ENCODE results near the gene ANAPC10. TPM values are rescaled to one million over a fixed set of nuclear protein-coding genes. Genes with fewer than 3 reads are reported as not detected.

Gene ANAPC10
- total and polyA plus RNA-seq, 2 experiments from 2014 or later, result 34.4 to 59.2 TPM

DNA sequence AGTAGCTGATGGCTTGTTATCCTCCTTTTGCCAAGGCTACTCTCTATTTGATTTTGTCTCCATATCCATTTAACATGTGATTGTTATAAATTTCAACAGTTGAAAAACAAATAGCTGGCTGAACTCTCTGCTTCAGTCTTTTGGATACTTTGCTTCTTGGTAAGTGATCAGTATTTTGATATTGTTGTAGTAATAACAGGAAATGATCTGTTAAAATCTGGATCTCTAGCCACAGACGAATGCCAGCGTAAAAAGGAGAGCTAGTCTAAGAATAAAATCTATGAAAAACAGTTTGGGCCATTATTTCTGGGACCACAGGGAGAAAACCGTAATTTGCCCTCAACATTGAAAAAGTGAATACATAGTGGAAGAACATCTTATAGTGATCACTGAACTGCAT is 113.8 kb downstream of the ANAPC10 start (continued):
- TF ChIP-seq, protein P1, sequence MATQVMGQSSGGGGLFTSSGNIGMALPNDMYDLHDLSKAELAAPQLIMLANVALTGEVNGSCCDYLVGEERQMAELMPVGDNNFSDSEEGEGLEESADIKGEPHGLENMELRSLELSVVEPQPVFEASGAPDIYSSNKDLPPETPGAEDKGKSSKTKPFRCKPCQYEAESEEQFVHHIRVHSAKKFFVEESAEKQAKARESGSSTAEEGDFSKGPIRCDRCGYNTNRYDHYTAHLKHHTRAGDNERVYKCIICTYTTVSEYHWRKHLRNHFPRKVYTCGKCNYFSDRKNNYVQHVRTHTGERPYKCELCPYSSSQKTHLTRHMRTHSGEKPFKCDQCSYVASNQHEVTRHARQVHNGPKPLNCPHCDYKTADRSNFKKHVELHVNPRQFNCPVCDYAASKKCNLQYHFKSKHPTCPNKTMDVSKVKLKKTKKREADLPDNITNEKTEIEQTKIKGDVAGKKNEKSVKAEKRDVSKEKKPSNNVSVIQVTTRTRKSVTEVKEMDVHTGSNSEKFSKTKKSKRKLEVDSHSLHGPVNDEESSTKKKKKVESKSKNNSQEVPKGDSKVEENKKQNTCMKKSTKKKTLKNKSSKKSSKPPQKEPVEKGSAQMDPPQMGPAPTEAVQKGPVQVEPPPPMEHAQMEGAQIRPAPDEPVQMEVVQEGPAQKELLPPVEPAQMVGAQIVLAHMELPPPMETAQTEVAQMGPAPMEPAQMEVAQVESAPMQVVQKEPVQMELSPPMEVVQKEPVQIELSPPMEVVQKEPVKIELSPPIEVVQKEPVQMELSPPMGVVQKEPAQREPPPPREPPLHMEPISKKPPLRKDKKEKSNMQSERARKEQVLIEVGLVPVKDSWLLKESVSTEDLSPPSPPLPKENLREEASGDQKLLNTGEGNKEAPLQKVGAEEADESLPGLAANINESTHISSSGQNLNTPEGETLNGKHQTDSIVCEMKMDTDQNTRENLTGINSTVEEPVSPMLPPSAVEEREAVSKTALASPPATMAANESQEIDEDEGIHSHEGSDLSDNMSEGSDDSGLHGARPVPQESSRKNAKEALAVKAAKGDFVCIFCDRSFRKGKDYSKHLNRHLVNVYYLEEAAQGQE (IDR thresholded peaks at IDR 0.05; ENCODE audit: unreplicated experiment), result no peak
- no peak for TF ChIP-seq EZH2 (IDR thresholded peaks at IDR 0.05; ENCODE audit: low read depth, unreplicated experiment)

DNA sequence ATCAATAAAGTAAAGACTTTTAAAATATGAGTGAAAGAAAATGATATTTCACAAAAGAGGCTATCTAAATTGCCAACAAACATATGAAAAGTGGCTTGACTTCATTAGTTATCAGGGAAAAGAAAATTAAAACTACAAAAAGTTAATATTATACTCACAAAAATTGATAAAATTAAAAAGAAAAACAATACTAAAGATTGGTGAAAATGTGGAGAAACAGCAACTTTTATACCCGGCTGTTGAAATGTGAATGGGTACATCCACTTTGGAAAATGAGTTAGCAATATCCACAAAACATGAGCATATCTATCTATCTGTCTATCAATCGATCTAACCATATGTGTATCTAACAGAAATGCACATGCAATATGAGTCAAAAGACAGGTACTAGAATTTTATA is 122.3 kb downstream of the ANAPC10 start:
- no peak for TF ChIP-seq NANOG (IDR thresholded peaks at IDR 0.05; ENCODE audit: borderline replicate concordance)
- no peak for TF ChIP-seq STAT1 (IDR thresholded peaks at IDR 0.05; ENCODE audit: unreplicated experiment)
- TF ChIP-seq, protein P2, sequence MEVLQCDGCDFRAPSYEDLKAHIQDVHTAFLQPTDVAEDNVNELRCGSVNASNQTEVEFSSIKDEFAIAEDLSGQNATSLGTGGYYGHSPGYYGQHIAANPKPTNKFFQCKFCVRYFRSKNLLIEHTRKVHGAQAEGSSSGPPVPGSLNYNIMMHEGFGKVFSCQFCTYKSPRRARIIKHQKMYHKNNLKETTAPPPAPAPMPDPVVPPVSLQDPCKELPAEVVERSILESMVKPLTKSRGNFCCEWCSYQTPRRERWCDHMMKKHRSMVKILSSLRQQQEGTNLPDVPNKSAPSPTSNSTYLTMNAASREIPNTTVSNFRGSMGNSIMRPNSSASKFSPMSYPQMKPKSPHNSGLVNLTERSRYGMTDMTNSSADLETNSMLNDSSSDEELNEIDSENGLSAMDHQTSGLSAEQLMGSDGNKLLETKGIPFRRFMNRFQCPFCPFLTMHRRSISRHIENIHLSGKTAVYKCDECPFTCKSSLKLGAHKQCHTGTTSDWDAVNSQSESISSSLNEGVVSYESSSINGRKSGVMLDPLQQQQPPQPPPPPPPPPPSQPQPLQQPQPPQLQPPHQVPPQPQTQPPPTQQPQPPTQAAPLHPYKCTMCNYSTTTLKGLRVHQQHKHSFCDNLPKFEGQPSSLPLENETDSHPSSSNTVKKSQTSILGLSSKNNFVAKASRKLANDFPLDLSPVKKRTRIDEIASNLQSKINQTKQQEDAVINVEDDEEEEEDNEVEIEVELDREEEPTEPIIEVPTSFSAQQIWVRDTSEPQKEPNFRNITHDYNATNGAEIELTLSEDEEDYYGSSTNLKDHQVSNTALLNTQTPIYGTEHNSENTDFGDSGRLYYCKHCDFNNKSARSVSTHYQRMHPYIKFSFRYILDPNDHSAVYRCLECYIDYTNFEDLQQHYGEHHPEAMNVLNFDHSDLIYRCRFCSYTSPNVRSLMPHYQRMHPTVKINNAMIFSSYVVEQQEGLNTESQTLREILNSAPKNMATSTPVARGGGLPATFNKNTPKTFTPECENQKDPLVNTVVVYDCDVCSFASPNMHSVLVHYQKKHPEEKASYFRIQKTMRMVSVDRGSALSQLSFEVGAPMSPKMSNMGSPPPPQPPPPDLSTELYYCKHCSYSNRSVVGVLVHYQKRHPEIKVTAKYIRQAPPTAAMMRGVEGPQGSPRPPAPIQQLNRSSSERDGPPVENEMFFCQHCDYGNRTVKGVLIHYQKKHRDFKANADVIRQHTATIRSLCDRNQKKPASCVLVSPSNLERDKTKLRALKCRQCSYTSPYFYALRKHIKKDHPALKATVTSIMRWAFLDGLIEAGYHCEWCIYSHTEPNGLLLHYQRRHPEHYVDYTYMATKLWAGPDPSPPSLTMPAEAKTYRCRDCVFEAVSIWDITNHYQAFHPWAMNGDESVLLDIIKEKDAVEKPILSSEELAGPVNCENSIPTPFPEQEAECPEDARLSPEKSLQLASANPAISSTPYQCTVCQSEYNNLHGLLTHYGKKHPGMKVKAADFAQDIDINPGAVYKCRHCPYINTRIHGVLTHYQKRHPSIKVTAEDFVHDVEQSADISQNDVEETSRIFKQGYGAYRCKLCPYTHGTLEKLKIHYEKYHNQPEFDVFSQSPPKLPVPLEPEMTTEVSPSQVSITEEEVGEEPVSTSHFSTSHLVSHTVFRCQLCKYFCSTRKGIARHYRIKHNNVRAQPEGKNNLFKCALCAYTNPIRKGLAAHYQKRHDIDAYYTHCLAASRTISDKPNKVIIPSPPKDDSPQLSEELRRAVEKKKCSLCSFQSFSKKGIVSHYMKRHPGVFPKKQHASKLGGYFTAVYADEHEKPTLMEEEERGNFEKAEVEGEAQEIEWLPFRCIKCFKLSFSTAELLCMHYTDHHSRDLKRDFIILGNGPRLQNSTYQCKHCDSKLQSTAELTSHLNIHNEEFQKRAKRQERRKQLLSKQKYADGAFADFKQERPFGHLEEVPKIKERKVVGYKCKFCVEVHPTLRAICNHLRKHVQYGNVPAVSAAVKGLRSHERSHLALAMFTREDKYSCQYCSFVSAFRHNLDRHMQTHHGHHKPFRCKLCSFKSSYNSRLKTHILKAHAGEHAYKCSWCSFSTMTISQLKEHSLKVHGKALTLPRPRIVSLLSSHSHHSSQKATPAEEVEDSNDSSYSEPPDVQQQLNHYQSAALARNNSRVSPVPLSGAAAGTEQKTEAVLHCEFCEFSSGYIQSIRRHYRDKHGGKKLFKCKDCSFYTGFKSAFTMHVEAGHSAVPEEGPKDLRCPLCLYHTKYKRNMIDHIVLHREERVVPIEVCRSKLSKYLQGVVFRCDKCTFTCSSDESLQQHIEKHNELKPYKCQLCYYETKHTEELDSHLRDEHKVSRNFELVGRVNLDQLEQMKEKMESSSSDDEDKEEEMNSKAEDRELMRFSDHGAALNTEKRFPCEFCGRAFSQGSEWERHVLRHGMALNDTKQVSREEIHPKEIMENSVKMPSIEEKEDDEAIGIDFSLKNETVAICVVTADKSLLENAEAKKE (CRISPR knock-in tag; IDR thresholded peaks at IDR 0.05), result no peak
- no peak for TF ChIP-seq CREB1 (CRISPR knock-in tag; IDR thresholded peaks at IDR 0.05; ENCODE audit: low read depth)
- TF ChIP-seq EZH2 (IDR thresholded peaks at IDR 0.05; ENCODE audit: low read depth, unreplicated experiment), result no peak
- TF ChIP-seq, protein P3, sequence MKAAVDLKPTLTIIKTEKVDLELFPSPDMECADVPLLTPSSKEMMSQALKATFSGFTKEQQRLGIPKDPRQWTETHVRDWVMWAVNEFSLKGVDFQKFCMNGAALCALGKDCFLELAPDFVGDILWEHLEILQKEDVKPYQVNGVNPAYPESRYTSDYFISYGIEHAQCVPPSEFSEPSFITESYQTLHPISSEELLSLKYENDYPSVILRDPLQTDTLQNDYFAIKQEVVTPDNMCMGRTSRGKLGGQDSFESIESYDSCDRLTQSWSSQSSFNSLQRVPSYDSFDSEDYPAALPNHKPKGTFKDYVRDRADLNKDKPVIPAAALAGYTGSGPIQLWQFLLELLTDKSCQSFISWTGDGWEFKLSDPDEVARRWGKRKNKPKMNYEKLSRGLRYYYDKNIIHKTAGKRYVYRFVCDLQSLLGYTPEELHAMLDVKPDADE (IDR thresholded peaks at IDR 0.05), result no peak
- TF ChIP-seq ZNF114 (CRISPR knock-in tag; IDR thresholded peaks at IDR 0.05), result no peak
- no peak for TF ChIP-seq ZNF331 (CRISPR knock-in tag; IDR thresholded peaks at IDR 0.05; ENCODE audit: low read depth)
- no peak for TF ChIP-seq JUNB (IDR thresholded peaks at IDR 0.05; ENCODE audit: unreplicated experiment)
- no peak for TF ChIP-seq POLR2AphosphoS5 (IDR thresholded peaks at IDR 0.05; ENCODE audit: low read depth)
- Histone ChIP-seq H3K4me3 (no peak overlapping the region), H3K36me3 (ENCODE audit: insufficient read depth) (no peaks in the 10 kb centered on the region), H4K20me1 (replicated peaks; ENCODE audit: insufficient read depth) (no peaks in the 10 kb centered on the region), H3K27ac (ENCODE audit: low read depth) (no peak overlapping the region), H3K27me3 (ENCODE audit: insufficient read depth) (no peaks in the 10 kb centered on the region), H3K9me2 (ENCODE audit: insufficient read depth) (0 out of 2 replicates have a peak, but pooled peaks cover 3% of the 10 kb centered on the region), H3F3A (replicated peaks; ENCODE audit: low read depth) (no peaks in the 10 kb centered on the region), H3K79me2 (replicated peaks; ENCODE audit: insufficient read depth) (no peaks in the 10 kb centered on the region), H2AFZ (no peak overlapping the region), H3K4me2 (no peak overlapping the region), H3K4me1 (ENCODE audit: insufficient read depth) (no peaks in the 10 kb centered on the region)
- DNase-seq (ENCODE audit: low spot score), result no peak
- Mint-ChIP-seq H3K9me3 (peaks cover 5% of the 10 kb centered on the region; the same call in 1 of the 3 replicates), H3K4me1 (no peaks in the 10 kb centered on the region), H3K27ac (no peak overlapping the region), H3K36me3 (ENCODE audit: low read depth) (0 out of 3 replicates have a peak, but pooled peaks cover 6% of the 10 kb centered on the region), H3K27me3 (ENCODE audit: insufficient read depth, low read depth, poor library complexity) (no peaks in the 10 kb centered on the region), H3K4me3 (no peak overlapping the region)
- ATAC-seq, result no peak

Data from GM23338 (cell line).